ENCODE data around the gene PEF1.

The PEF1 gene

GRCh38 chr1:31584869-31585735 lies 59.6 kb downstream of the PEF1 start:
- DNase-seq (ENCODE audit: low spot score): no peak

- DNase-seq (ENCODE audit: low spot score): no peak
These were observed 60.4 kb downstream of the PEF1 start for GRCh38 chr1:31583995-31584868.

- no peak for DNase-seq (ENCODE audit: low spot score)
These were observed 61.3 kb downstream of the PEF1 start for GRCh38 chr1:31583082-31583994.

- no peak for DNase-seq (ENCODE audit: low spot score)
These were observed 62.6 kb downstream of the PEF1 start for GRCh38 chr1:31581821-31582810.

- no peak for DNase-seq (ENCODE audit: low spot score)
These were observed 63.6 kb downstream of the PEF1 start for GRCh38 chr1:31580891-31581603.

GRCh38 chr1:31580513-31580870 lies 64.2 kb downstream of the PEF1 start:
- DNase-seq (ENCODE audit: low spot score): no peak
